ENCODE measurements around the gene SLC13A4. TPM values are rescaled to one million over a fixed set of nuclear protein-coding genes. Genes with fewer than 3 reads are reported as not detected.

SLC13A4 gene
- total RNA-seq, 1 donor from 2014 or later, result not detected

DNA sequence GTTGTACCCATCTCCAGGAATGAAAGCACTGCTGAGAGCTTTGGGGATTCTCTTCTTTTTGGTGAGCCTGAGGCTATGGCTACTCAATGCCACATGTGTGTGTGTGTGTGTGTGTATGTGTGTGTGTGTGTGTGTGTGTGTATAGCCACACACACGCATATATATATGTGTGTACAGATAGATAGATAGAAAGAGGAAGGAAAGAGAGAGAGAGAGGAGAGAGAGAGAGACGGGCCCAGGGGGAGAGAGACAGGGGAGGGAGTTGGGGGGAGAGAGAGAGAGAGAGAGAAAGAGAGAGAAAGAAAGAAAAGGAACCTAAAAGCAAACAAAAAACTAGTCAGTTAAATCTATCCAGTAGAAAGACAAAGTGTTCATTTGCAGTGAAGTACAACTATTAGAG, 8.3 kb downstream of the SLC13A4 start:
- no peak for DNase-seq (ENCODE audit: low read depth in 2 of 2)

DNA sequence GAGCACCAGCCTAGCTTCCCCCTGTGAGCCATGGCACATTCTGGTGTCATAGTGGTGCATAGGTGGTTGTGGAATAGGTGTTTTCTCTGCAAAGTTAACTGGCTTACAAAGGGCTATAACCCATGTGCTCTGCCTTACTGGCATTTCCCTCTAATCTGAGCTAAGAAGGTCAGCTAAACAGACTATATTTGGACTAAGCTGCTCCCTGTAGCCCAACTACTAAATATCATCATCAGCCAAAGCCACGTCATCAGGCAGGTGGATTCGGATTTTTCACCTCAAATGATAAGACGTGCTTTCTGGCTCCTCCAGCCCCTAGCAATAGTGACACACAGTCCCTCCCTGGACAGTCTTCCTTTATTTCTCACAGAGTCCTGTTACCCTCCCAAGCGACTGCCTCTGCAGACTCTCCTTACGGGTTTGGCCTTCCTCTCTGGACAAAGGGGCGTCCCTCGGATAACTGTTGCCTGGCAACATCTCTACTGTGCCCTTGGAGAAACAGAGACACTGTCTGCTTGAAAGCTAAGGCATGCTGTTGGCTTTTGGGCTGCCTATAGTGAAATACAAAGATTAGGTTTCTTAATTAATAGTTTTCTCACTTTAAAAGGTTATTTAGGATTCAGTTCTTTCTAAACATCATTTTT, 9.1 kb downstream of the SLC13A4 start:
- no peak for DNase-seq (ENCODE audit: low read depth in 2 of 2)

GRCh38 chr7:135718219-135718618, 9.8 kb downstream of the SLC13A4 start:
- DNase-seq (ENCODE audit: low read depth in 2 of 2), result no peak

DNA sequence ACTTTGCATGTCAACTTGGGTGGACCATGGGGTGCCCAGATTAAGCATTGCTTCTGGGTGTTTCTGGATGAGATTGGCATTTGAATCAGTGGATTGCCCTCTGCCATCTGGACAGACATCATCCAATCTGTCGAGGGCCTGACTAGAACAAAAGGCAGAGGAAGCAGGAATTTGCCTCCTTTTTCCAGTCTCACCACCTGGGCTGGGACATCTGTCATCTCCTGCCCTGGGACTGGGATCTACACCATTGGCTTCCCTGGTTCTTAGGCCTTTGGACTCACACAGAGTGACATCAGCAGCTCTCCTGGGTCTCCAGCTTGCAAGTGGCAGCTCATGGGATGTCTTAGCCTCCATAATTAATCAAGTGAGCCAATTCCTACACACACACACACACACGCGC, 10.3 kb downstream of the SLC13A4 start:
- DNase-seq (ENCODE audit: low read depth in 2 of 2), result no peak

GRCh38 chr7:135716677-135717238, 11.2 kb downstream of the SLC13A4 start:
- peak in 1 of 2 donors; percentile 80 for DNase-seq (ENCODE audit: low read depth in 2 of 2)

DNA sequence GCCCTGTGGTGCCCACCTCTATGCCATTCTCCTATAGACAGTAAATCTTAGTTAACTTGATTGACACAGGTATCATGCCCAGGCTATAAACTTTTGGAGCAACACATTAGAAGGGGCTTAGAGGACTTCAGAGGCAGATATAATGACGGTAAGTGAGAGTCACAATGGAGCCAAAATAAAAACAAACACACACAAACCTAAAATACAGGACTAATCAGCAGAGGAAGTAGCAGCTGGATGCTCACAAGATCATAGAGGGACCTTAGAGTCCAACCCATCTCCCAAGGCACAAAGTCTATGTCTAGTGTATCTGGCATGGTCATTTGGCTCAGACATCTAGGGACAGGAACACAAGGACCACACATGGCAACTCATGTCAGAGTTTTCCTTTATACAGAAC, 12.3 kb downstream of the SLC13A4 start:
- DNase-seq (ENCODE audit: low read depth in 2 of 2), result no peak

DNA sequence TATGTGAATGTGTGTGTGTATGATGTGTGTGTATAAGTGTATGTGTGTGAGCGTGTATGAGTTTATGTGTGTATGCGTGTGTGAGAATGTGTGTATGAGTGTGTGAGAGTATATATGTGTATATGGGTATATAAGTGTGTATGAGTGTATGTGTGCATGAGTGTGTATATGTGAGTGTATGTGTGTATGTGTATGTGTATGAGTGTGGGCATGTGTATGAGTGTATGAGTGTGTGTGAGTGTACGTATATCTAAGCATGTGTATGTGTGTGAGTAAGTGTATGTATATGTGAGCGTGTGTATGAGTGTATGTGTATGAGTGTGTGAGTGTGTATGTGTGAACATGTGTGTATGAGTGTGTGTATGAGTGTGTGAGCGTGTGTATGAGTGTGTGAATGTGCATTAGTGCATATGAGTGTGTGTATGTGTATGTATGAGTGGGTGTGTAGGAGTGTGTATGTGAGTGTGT, 12.9 kb downstream of the SLC13A4 start:
- DNase-seq (ENCODE audit: low read depth in 2 of 2), result no peak

DNA sequence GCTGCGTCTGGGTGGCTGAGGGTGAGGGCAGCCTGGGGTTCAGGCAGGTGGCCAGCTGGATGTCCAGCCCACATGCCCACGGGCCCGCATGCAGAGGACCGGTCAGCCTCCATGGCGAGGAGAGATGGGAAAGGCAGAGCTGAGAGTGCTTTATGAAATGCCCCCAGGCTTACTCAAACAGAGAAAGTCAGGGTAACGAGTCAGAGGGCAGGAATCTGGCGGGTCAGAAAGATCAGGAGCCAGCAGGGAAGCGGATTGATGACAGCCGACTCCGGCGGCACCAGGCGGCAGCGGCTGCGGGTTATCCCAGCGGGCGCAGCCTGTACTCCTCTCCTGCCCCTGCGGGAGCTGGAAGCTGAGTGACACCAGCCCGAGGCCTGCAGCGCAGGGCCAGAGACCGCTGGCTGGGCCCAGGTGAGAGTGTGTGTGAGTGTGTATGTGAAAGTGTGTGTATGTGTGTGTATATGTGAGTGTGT, 13.4 kb downstream of the SLC13A4 start:
- DNase-seq (ENCODE audit: low read depth in 2 of 2), result peak in 1 of 2 donors; percentile 13

GRCh38 chr7:135713836-135714470, 14.0 kb downstream of the SLC13A4 start:
- DNase-seq (ENCODE audit: low read depth in 2 of 2), result no peak

DNA sequence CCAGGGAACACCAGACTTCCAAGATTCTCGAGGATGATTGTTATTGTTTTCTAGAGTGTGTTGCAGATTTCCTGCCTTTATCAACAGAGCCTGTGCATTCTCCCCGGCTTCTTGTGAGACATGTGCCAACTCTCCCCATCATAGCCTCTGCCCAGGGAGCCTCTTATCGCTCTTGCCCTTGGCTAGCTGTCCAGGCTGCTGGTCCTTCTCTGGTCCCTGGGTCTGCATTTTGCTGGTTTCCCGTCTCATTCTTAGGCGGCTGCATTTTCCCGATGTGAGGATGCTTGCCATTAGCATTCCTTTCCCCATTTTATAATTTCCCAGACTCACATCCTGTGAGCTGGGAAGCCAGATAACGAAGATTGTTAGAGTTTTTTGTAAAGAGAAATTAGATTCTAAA, 15.2 kb downstream of the SLC13A4 start:
- peak in 1 of 2 donors; percentile 63 for DNase-seq (ENCODE audit: low read depth in 2 of 2)

GRCh38 chr7:135712182-135712782, 15.7 kb downstream of the SLC13A4 start:
- peak; percentile 12 to 49 for DNase-seq (ENCODE audit: low read depth in 2 of 2)

- DNase-seq (ENCODE audit: low read depth in 2 of 2), result no peak
Measured at GRCh38 chr7:135711139-135711469, 16.9 kb downstream of the SLC13A4 start.

- no peak for DNase-seq (ENCODE audit: low read depth in 2 of 2)
Measured at GRCh38 chr7:135710417-135711138, 17.4 kb downstream of the SLC13A4 start.

GRCh38 chr7:135709508-135709907, 18.5 kb downstream of the SLC13A4 start:
- DNase-seq (ENCODE audit: low read depth in 2 of 2), result no peak

GRCh38 chr7:135708041-135708440, 19.9 kb downstream of the SLC13A4 start:
- DNase-seq (ENCODE audit: low read depth in 2 of 2), result no peak

DNA sequence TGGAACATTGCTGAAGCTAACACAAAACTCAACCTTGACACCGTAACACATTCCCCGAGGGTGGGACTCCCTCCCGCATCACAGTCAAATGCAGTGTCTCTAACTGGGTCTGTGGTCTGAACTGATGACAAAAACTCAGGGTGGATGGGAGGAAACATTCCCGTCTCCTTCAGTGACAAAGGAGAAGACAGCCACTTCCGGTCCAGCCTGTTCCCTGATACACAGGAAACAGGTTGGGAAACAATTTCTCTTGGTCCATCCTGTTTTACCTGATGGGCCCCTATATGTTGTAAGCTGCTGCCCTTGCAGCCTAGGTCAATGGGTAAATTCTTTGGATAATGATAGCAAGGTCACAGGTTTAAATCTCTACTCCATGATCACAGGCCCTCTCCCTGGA, 20.4 kb downstream of the SLC13A4 start:
- DNase-seq (ENCODE audit: low read depth in 2 of 2), result peak in 1 of 2 donors; percentile 23

- DNase-seq (ENCODE audit: low read depth in 2 of 2), result no peak
Measured at GRCh38 chr7:135706858-135707569, 21.0 kb downstream of the SLC13A4 start.

GRCh38 chr7:135706038-135706742, 21.8 kb downstream of the SLC13A4 start:
- no peak for DNase-seq (ENCODE audit: low read depth in 2 of 2)

DNA sequence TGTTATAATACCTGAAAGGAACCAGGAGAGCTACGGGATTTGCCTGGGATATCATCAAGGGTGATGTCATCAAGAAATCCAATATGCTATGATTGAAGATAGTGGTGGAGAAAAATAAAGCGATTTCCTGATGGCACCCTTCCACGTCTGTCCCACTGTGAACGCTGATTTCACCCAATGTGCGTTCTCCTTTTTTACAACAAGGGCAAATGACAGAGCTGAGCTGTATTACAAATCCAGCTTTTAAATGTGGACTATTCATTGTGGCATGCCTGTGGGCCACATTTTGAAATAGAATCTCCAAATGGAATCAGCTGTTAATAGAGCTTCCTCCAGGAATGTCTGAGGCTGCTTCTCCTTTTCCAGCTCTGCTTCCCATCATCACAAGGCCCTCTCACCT, 23.3 kb downstream of the SLC13A4 start:
- no peak for DNase-seq (ENCODE audit: low read depth in 2 of 2)

DNA sequence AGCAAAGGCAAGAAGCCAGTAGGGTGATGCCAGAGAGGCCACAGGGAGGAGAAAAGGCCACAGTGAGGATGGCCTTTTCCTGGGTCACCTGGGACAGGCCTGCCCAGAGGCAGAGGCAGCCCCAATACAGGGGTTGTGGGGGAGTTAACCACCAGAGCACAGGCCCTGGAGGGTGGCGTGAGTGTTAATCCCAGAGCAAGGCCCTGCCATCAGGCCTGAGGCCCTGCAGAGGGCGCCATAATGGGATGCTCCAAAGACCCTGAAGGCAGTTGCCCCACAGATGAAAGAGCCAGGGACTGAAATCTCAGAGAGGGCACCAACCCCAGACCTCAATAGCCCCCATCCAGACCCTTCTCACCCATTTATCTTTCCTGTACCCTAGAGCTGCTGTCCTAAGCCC, 23.9 kb downstream of the SLC13A4 start:
- no peak for DNase-seq (ENCODE audit: low read depth in 2 of 2)

All from dermis microvascular lymphatic vessel endothelial cell (primary cell).